SK-N-SH treated with all-trans-retinoic acid at 6 μM for 48 hours (cell line): ENCODE results near the gene TDRD9.

Source experiments
- BACH2 ChIP-seq: fragments of 250-450 bp; sonication (Bioruptor Pico); IDR thresholded peaks from 2 replicates; pipeline ENCODE4 v1.9.0; 2021; ENCODE audit warnings: mild to moderate bottlenecking, borderline replicate concordance
- RARB ChIP-seq: fragments of 250-450 bp; sonication (Bioruptor Pico); IDR thresholded peaks from 2 replicates; pipeline ENCODE4 v1.8.0; 2021; ENCODE audit warnings: mild to moderate bottlenecking, moderate library complexity
- ZNF8 ChIP-seq: fragments of 450-650 bp; formaldehyde crosslinking; IDR thresholded peaks from 2 replicates; pipeline ENCODE4 v1.5.0; 2020; ENCODE audit warnings: mild to moderate bottlenecking, moderate library complexity
- TF ChIP-seq, protein P1 (sequence below): fragments of 250-450 bp; sonication (Bioruptor Pico); IDR thresholded peaks from 2 replicates; pipeline ENCODE4 v1.8.0; 2020; ENCODE audit warnings: mild to moderate bottlenecking, moderate library complexity, borderline replicate concordance

DNA sequence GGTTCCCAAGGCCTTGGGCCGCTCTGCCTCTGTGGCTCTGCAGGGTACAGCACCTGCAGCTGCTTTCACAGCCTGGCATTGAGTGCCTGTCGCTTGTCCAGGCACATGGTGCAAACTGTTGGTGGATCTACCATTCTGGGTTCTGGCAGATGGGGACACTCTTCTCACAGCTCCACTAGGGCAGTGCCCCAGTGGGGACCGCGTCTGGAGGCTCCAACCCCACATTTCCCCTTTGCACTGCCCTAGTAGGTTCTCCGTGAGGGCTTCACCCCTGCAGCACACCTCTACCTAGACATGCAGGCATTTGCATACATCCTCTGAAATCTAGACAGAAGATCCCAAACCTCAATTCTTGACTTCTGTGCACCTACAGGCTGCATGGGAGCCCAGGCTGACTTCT is 138.0 kb downstream of the TDRD9 start:
- TF ChIP-seq BACH2, result no peak
- TF ChIP-seq, protein P1, sequence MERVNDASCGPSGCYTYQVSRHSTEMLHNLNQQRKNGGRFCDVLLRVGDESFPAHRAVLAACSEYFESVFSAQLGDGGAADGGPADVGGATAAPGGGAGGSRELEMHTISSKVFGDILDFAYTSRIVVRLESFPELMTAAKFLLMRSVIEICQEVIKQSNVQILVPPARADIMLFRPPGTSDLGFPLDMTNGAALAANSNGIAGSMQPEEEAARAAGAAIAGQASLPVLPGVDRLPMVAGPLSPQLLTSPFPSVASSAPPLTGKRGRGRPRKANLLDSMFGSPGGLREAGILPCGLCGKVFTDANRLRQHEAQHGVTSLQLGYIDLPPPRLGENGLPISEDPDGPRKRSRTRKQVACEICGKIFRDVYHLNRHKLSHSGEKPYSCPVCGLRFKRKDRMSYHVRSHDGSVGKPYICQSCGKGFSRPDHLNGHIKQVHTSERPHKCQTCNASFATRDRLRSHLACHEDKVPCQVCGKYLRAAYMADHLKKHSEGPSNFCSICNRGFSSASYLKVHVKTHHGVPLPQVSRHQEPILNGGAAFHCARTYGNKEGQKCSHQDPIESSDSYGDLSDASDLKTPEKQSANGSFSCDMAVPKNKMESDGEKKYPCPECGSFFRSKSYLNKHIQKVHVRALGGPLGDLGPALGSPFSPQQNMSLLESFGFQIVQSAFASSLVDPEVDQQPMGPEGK (CRISPR knock-in tag), result no peak
- TF ChIP-seq RARB, result no peak
- no peak for TF ChIP-seq ZNF8 (CRISPR knock-in tag)
